Thyroid gland (tissue), 4 donors: ENCODE results near the gene PLPPR1.

Source experiments
- POLR2A ChIP-seq, 2 donors: fragments of 450-650 bp; IDR thresholded peaks; one replicate each; pipeline ENCODE4 v1.6.1; 2017; ENCODE audit warnings: antibody characterized with exemption in 2 of 2, mild to moderate bottlenecking in 2 of 2, moderate library complexity in 1 of 2
- TF ChIP-seq, protein P1 (sequence below), 6 experiments: fragments of 200-600 bp in 3 of 6; fragments of 450-650 bp in 3 of 6; sonication (generic) in 3 of 6; IDR thresholded peaks; one replicate each; pipeline ENCODE4 v1.5.1; 2016 to 2019; ENCODE audit warnings: antibody characterized with exemption in 6 of 6, mild to moderate bottlenecking in 2 of 6, inconsistent platforms in 1 of 6, moderate library complexity in 1 of 6

DNA sequence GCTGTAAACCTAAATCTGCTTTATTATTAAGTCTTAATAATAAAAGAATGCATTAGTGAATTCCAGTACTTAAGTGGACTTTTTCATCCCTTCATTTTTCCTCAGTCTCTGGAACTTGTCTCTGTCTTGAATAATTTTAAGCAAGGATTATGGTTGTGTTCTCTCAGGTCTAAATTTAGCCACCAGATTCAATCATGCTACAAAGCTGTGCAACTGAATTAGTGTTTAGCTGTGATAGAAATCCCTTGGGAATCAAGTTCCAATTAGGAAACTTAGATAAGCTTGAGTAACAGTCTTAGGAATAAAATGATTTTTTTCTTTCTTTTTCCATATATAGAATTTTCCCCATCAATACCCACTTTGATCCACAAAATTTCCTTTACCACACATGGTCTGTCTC, 104.3 kb downstream of the PLPPR1 start:
- TF ChIP-seq, protein P1, sequence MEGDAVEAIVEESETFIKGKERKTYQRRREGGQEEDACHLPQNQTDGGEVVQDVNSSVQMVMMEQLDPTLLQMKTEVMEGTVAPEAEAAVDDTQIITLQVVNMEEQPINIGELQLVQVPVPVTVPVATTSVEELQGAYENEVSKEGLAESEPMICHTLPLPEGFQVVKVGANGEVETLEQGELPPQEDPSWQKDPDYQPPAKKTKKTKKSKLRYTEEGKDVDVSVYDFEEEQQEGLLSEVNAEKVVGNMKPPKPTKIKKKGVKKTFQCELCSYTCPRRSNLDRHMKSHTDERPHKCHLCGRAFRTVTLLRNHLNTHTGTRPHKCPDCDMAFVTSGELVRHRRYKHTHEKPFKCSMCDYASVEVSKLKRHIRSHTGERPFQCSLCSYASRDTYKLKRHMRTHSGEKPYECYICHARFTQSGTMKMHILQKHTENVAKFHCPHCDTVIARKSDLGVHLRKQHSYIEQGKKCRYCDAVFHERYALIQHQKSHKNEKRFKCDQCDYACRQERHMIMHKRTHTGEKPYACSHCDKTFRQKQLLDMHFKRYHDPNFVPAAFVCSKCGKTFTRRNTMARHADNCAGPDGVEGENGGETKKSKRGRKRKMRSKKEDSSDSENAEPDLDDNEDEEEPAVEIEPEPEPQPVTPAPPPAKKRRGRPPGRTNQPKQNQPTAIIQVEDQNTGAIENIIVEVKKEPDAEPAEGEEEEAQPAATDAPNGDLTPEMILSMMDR (IDR thresholded peaks at IDR 0.05): no peak
- TF ChIP-seq POLR2A (IDR thresholded peaks at IDR 0.05): no peak
